PC-9 (cell line): ENCODE results near the gene TGFB1I1. TPM values are rescaled to one million over a fixed set of nuclear protein-coding genes. Genes with fewer than 3 reads are reported as not detected.

Experiments used
- BruUV-seq: library from RNA; stranded (reverse); fragments of 400-500 nt; replicated peaks from 2 replicates; lab custom pipeline; 2021; lab: Mats Ljungman, UMichigan
- CTCF ChIA-PET: fragments of 300-600 bp; sonication (Branson Sonifier 250); formaldehyde crosslinking; loops from one replicate; lab custom pipeline; 2022; ENCODE audit warnings: antibody characterized with exemption; lab: Charles Lee
- POLR2A ChIA-PET: fragments of 300-600 bp; sonication (Branson Sonifier 250); formaldehyde crosslinking; loops from one replicate; lab custom pipeline; 2022; ENCODE audit warnings: antibody characterized with exemption; ENCODE audit not compliant: unreplicated experiment; lab: Charles Lee
- DNase-seq, 2 experiments: peaks; one replicate each; pipeline versions ENCODE4 v3.0.0 to v3.0.0-alpha.2; 2015 to 2022; ENCODE audit warnings: mixed read lengths in 1 of 2
- H2AFZ ChIP-seq: fragments of 200-600 bp; sonication (generic); 2 replicates; pipeline ENCODE4 v1.8.1; 2017; ENCODE audit warnings: antibody characterized with exemption
- H3F3A ChIP-seq: fragments of 200-600 bp; sonication (generic); 2 replicates; pipeline ENCODE4 v1.8.1; 2017; ENCODE audit warnings: antibody characterized with exemption, mild to moderate bottlenecking, low read depth; ENCODE audit not compliant: insufficient read depth
- H3K27ac ChIP-seq: fragments of 200-600 bp; sonication (generic); 2 replicates; pipeline ENCODE4 v1.6.1; 2016; ENCODE audit warnings: mixed run types
- H3K27me3 ChIP-seq: fragments of 200-600 bp; sonication (generic); 2 replicates; pipeline ENCODE4 v1.6.1; 2016; ENCODE audit warnings: low read depth, mixed run types; ENCODE audit not compliant: insufficient read depth
- H3K36me3 ChIP-seq: fragments of 200-600 bp; sonication (generic); 2 replicates; pipeline ENCODE4 v1.6.1; 2016; ENCODE audit warnings: low read depth, mixed run types
- H3K4me1 ChIP-seq: fragments of 200-600 bp; sonication (generic); replicated peaks from 2 replicates; pipeline ENCODE4 v1.6.1; 2016; ENCODE audit warnings: mixed run types; ENCODE audit not compliant: insufficient read depth
- H3K4me2 ChIP-seq: fragments of 200-600 bp; sonication (generic); 2 replicates; pipeline ENCODE4 v1.6.1; 2017; ENCODE audit warnings: mixed run types
- H3K4me3 ChIP-seq: fragments of 200-600 bp; sonication (generic); 2 replicates; pipeline ENCODE4 v1.6.1; 2016; ENCODE audit warnings: mixed run types
- H3K79me2 ChIP-seq: fragments of 200-600 bp; sonication (generic); 2 replicates; pipeline ENCODE4 v1.6.1; 2017; ENCODE audit warnings: low read depth, mixed run types
- H3K9me2 ChIP-seq: fragments of 200-600 bp; sonication (generic); 2 replicates; pipeline ENCODE4 v1.8.1; 2017; ENCODE audit warnings: mild to moderate bottlenecking; ENCODE audit not compliant: insufficient read depth
- H3K9me3 ChIP-seq: fragments of 200-600 bp; sonication (generic); 2 replicates; pipeline ENCODE4 v1.8.1; 2016; ENCODE audit warnings: low read depth; ENCODE audit not compliant: insufficient read depth
- H4K20me1 ChIP-seq: fragments of 200-600 bp; sonication (generic); 2 replicates; pipeline ENCODE4 v1.8.1; 2017; ENCODE audit not compliant: insufficient read depth
- CTCF ChIP-seq: fragments of 200-600 bp; sonication (generic); conservative IDR thresholded peaks from 2 replicates; pipeline ENCODE4 v1.6.1; 2017; ENCODE audit warnings: mixed run types, antibody characterized with exemption, mild to moderate bottlenecking, moderate library complexity
- EZH2 ChIP-seq: fragments of 200-600 bp; sonication (generic); IDR thresholded peaks from 2 replicates; pipeline ENCODE4 v1.8.0; 2017; ENCODE audit warnings: antibody characterized with exemption, low read depth
- intact Hi-C: fragments of 100-400 bp; cut with micrococcal nuclease; formaldehyde crosslinking; loops from one replicate; pipeline ENCODE4 v1.10.0; 2022; ENCODE audit not compliant: unreplicated experiment
- total RNA-seq: library from RNA; stranded (reverse); gene quantifications from 2 replicates; pipeline ENCODE4 v1.2.3, GENCODE V29; 2021

Gene TGFB1I1
- total RNA-seq, 1 experiment from 2014 or later = 9.0 TPM

- Histone ChIP-seq H3K79me2 (no peaks in the 10 kb centered on the region), H3K27me3 (no peaks in the 10 kb centered on the region), H3K27ac (peak overlapping the region; percentile 50), H3K9me3 (no peaks in the 10 kb centered on the region), H3K9me2 (no peaks in the 10 kb centered on the region), H3F3A (peaks cover 31% of the 10 kb centered on the region), H2AFZ (peak overlapping the region; percentile 95), H4K20me1 (no peaks in the 10 kb centered on the region), H3K4me3 (peak overlapping the region; percentile 87), H3K4me1 (peaks cover 21% of the 10 kb centered on the region), H3K4me2 (peak overlapping the region; percentile 75), H3K36me3 (no peaks in the 10 kb centered on the region)
- no TSS peak for BruUV-seq
- TF ChIP-seq EZH2 (no peak), CTCF (no peak)
- peak; percentile 62 to 90 for DNase-seq
- ChIA-PET POLR2A (interaction anchor here (0.5 to 1.3 kb wide), 5 partner anchors 17 to 479 kb away, joined by 3 to 9 read pairs (median 4); no protein-coding TSS in a partner anchor), CTCF (interaction anchor here (0.5 to 2.2 kb wide), 4 partner anchors 16 to 236 kb away, joined by 3 to 7 read pairs (median 4); a partner anchor contains a TSS)
- intact Hi-C loops = loop anchor here (1.0 to 5.0 kb wide), 4 partner anchors 17 to 391 kb away; partner anchors contain the start of genes ARMC5 and RUSF1
Measured at GRCh38 chr16:31476303-31477219, 4.6 kb downstream of the TGFB1I1 start.

- H3K9me2 ChIP-seq = no peaks in the 10 kb centered on the region
- peak overlapping the region; percentile 94 for H2AFZ ChIP-seq
- peaks cover 19% of the 10 kb centered on the region for H3K4me1 ChIP-seq
- intact Hi-C loops = loop anchor here (1.0 to 5.0 kb wide), 5 partner anchors 10 to 390 kb away; partner anchors contain the start of genes ARMC5 and RUSF1
- no peaks in the 10 kb centered on the region for H3K9me3 ChIP-seq
- H3K4me3 ChIP-seq = peak overlapping the region; percentile 87
- CTCF ChIA-PET = interaction anchor here (0.9 to 2.2 kb wide), 2 partner anchors 19 to 235 kb away, joined by 3 to 7 read pairs; a partner anchor contains a TSS
- peak; percentile 85 to 96 for DNase-seq
- peak; percentile 72; the same call in 1 of the 2 replicates for TF ChIP-seq CTCF
- no peak for TF ChIP-seq EZH2
- POLR2A ChIA-PET = interaction anchor here (0.6 to 1.3 kb wide), 4 partner anchors 9 to 480 kb away, joined by 3 to 9 read pairs (median 4); no protein-coding TSS in a partner anchor
- TSS peak; percentile 25 for BruUV-seq
- H3K79me2 ChIP-seq = no peaks in the 10 kb centered on the region
- H4K20me1 ChIP-seq = no peaks in the 10 kb centered on the region
- no peaks in the 10 kb centered on the region for H3K36me3 ChIP-seq
- peak overlapping the region; percentile 75 for H3K4me2 ChIP-seq
- H3F3A ChIP-seq = peaks cover 26% of the 10 kb centered on the region
- peak overlapping the region; percentile 50 for H3K27ac ChIP-seq
- 0 out of 2 replicates have a peak, but pooled peaks cover 3% of the 10 kb centered on the region for H3K27me3 ChIP-seq
Measured at GRCh38 chr16:31477220-31478216, 5.6 kb downstream of the TGFB1I1 start.
